D721Med (cell line): ENCODE results near the gene EFNA5.
A peak's percentile ranks its signal among the peaks of the same experiment; 100 is the strongest.

Source experiments
- DNase-seq: peaks from one replicate; pipeline ENCODE4 v3.0.0; 2011; ENCODE audit warnings: low spot score; ENCODE audit not compliant: insufficient read length
- FAIRE-seq: peaks from 2 replicates; lab custom pipeline; 2011; peaks lifted over from hg19 to GRCh38; lab: Jason Lieb, UNC
- CTCF ChIP-seq: IDR thresholded peaks from 2 replicates; pipeline ENCODE4 v1.5.1; 2012; ENCODE audit warnings: mild to moderate bottlenecking, control low read depth; ENCODE audit not compliant: insufficient read depth; ENCODE audit errors: missing control alignments

The EFNA5 gene

GRCh38 chr5:107670932-107671741, at the start of gene EFNA5:
Gene EFNA5, minus strand, starts transcription at chr5:107670937.
- FAIRE-seq (no peak), DNase-seq (no peak)
- TF ChIP-seq CTCF: no peak

- FAIRE-seq: no peak
- DNase-seq: no peak
- no peak for TF ChIP-seq CTCF
Observed at GRCh38 chr5:107719034-107719606, 48.4 kb upstream of the EFNA5 start.

- DNase-seq (no peak), FAIRE-seq (no peak)
- no peak for TF ChIP-seq CTCF
Observed at GRCh38 chr5:107717816-107718215, 47.1 kb upstream of the EFNA5 start.

GRCh38 chr5:107713228-107713627, 42.5 kb upstream of the EFNA5 start:
- FAIRE-seq (no peak), DNase-seq (no peak)
- TF ChIP-seq CTCF: no peak

GRCh38 chr5:107712359-107712870, 41.7 kb upstream of the EFNA5 start:
- DNase-seq (no peak), FAIRE-seq (no peak)

GRCh38 chr5:107705402-107706014, 34.8 kb upstream of the EFNA5 start:
- FAIRE-seq (peak; percentile 11), DNase-seq (no peak)
- no peak for TF ChIP-seq CTCF

More at GRCh38 chr5:107712359-107712870, 41.7 kb upstream of the EFNA5 start:
- no peak for TF ChIP-seq CTCF
